HG03571 (cell line): ENCODE results near the gene ING5.

Experiments used
- ATAC-seq: cut with Tn5 transposase; IDR thresholded peaks from one replicate; pipeline ENCODE4 v1.9.1; 2021; ENCODE audit not compliant: unreplicated experiment

Gene ING5

GRCh38 chr2:241672243-241673188, 29.3 kb upstream of the ING5 start:
- no peak for ATAC-seq

DNA sequence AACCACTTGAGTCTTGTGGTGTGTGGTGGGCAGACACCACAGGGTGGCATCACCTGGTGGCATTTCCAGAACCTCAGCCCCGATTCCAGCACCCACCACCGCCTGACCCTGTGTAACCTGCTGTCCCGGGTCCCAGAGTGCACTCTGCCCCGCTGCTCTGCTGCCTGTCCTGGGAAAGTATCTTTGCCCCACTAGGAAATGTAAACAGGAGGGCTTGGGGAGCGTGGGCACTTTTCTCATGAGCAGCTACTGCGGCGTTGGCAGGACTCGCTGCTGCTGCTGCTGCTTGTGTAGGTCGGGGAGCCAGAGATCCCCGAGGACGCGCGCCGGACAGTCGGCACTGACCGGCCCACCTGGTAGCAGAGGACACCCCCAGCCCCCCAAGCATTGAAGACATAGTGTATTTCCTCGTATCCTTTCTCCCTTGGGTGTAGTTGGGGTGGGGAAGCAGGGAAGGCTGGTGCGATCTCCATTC, 28.6 kb upstream of the ING5 start:
- no peak for ATAC-seq

GRCh38 chr2:241673797-241674725, 27.8 kb upstream of the ING5 start:
- no peak for ATAC-seq

DNA sequence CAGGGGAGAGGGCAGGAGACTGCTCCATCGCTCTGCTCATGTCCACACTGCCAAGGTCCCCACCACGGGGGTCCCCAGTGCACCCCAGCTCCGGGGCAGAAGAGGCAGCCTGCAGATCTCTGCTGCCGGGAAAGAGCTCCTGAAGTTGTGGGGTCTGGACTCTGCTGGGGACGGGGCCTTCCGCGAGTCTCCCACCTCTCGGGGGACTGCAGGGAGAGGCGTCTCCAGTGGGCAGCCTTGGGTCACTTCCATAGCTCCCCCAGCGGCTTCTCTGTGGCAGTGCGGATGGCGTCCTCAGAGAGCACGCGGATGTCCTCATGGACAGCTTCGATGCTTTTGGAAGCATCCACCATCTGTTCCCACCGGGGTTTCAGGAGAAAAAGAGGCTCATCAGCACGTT, 26.0 kb upstream of the ING5 start:
- ATAC-seq = no peak

- ATAC-seq = no peak
These were observed 25.2 kb upstream of the ING5 start for GRCh38 chr2:241676665-241677064.

- ATAC-seq = no peak
These were observed 24.4 kb upstream of the ING5 start for GRCh38 chr2:241677392-241677791.

DNA sequence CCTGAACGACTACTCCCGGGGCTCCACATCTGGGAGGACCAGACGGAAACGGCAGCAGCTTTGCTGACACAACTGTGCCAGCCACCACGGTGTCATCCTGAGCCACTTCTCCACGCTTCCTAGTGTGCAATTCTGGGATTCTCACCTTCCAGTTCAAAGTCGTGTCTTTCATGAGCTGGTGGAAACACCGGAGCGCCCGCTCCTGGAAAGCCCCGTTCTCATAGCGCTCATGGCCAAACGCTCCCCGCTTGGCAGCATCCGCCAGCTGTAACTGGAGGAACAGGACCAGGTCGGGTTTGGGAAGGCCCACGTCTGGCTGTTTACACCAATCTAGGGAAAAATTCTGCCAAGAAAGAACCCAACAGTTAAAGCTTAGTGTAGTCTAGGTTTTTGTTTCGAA, 23.5 kb upstream of the ING5 start:
- ATAC-seq = no peak

- no peak for ATAC-seq
These were observed 22.9 kb upstream of the ING5 start for GRCh38 chr2:241678784-241679540.

DNA sequence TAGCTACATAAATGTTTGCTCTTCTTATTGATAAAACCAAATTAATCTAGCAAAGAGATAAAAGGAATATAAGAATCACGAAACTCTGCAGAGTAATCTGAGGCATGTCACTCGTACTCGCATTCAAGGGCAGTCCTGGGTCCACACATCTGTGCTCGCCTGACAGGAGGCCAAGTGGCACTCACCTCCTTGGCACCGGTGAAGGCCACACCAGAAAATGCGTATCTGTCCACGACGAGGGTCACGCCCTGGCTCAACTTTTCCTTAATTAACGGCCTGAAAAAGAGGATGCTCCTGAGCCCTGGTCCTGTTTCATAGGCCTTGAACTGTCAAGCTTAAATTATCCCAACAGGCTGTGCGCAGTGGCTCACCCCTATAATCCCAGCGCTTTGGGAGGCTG, 21.8 kb upstream of the ING5 start:
- ATAC-seq = no peak

- ATAC-seq = no peak
These were observed 20.8 kb upstream of the ING5 start for GRCh38 chr2:241680827-241681599.

DNA sequence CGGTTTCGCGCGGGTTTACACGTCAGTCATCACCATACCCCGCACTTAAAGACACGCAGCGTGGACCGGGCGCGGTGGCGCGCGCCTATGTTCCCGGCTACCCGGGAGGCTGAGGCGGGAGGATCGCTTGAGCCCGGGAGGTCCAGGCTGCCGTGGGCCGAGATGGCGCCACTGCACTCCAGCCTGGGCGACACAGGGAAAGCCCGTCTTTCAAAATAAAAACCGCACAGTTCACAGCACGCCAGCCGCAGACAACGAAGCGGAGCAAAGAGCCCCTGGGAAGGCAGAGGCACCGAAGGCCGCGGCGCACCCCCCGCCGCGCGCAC, 15.6 kb upstream of the ING5 start:
- peak; percentile 10 for ATAC-seq

DNA sequence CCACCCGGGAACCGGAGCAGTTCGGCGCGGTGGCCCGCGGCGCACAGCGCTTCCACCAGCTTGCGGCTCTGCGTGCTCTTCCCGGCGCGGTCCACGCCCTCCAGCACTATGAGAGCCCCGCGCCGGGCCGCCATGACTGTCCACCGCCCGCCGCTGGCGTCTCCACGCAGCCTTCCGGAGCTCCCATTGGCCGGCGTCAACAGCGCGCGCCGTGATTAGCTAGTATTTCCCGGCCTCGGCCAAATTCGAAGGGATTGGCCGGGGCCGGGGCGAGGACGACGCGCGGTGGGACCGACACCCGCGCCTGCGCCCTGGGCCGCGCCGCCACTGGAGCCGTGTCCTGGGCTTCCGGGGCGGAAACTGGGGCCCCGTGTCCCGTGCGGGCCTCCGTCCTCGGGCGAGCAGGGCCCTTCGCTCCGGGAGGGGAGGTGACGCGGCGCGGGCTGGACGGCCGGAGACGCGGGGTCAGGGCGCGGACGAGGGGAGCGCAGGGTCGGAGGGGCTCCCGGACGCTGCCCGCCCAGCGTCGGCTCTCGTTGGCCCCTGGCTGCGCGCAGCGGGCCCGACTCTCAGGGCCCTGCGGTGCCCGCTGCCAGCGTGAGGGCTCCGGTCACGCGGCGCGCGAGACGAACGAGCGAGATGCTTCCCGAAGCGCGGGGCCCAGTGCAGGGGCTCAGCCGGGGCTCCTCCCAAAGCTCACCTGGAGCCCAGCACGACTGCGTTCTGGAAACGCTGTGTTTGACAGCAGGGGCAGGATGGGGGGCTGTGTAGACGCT, 15.0 kb upstream of the ING5 start, which contains the start of gene DTYMK:
Gene DTYMK (minus strand): TSS at position 166 of the 776 bp plus-strand sequence. CDS start 32 bp downstream, at position 134.
- peak; percentile 93 for ATAC-seq

DNA sequence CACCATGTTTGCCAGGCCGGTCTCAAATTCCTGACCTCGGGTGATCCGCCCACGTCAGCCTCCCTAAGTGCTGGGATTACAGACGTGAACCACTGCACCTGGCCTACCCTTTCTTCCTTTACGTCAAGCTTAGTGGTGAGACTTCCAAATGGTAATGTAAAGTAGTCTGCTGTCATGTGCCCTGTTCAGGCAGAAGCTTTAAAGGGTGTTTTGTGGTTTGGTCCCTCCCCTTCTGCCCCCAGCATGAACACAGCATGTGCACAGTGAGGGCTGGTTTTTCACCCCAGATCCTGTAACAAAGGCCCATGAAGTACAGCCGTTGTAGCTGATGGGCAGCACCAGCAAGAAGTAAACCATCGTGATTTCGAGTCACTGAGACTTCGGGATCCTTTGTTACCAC, 12.5 kb upstream of the ING5 start:
- no peak for ATAC-seq

GRCh38 chr2:241690202-241690717, 11.6 kb upstream of the ING5 start:
- no peak for ATAC-seq

DNA sequence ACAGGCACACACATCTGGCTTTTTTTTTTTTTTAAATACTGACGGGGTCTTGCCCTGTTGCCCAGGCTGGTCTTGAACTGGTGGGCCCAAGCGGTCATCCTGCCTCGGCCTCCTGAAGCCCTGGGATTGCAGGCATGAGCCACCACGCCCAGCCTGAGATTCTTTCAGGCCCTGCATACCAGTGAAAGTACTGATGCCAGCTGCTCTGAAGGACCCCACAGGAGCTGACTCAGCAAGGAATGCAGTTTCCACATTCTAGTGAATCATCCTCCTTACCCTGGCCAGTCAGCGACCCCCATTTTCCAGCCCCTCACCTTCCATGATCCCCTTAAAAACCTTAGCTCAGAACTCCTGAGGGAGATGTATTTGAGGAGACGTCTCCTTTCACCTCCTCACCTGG, 9.4 kb upstream of the ING5 start:
- no peak for ATAC-seq

- ATAC-seq = no peak
These were observed 6.2 kb upstream of the ING5 start for GRCh38 chr2:241695651-241696050.

DNA sequence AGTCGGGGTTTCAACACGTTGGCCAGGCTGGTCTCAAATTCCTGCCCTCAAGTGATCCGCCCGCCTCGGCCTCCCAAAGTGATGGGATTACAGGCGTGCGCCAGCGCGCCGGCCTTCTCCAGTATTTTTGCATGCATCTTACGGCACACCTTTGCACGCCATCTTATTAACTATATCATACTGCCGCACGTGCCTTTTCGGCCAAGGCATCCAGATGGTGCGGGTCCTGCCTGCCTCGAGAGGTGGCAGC, 765 bp upstream of the ING5 start:
- ATAC-seq = no peak

DNA sequence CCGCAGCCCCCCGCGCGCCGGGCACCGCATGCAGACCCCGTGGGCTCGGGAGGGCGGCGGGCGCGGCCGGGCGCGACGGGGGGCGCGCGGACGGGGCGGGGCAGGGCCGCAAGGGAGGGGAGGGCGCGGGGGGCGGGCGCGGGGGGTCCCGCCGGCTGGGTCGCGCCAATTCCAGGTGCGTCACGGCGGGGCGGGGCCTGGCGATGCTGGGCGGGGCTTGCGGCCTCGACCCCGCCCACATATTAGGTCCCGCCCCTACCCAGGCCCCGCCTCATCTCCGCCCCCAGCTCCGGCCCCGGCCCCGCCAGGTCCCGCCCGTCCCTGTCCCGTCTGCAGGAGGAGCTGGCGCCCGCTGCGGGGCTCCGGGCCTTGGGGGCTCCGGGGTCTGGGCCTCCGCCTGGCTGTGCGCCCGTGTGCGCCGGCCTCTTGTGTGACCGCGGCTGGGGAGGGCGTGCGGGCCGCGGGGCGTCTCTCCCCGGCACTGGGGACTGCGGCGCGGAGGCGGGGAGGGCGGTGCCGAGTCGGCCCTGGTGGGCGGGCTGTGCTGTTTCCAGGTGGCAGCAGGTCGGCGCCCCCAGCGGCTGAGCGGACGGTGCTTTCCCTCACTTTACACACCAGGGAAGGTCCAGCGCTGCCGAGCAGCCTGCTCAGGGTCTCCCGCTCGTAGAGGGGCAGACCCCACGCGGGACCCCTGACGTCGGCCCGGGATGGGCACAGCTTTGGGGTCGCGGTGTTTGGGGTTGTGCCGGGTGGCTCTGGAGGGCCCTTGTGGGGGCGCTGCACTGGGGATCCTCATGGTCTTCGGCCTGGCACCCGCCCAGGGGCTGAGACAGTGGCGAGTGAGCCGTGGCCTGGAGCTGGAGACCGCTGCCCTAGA, 554 bp downstream of the ING5 start:
- ATAC-seq = peak; percentile 68
